Measurements from ENCODE around the gene PTPN1. TPM values are rescaled to one million over a fixed set of nuclear protein-coding genes. Genes with fewer than 3 reads are reported as not detected.
"Not testable (repeated sequence)": the region's sequence is repeated elsewhere in the genome, so short reads cannot be mapped to it uniquely, and the experiment has no call there.

The PTPN1 gene
- total and polyA plus RNA-seq, 4 donors = 51.4 to 80.4 (median 64.7) TPM

- Histone ChIP-seq H3K4me3 (no peak overlapping the region), H3K9ac (ENCODE audit: insufficient read depth in 1 of 2, low read length in 2 of 2) (no peak overlapping the region), H3K27ac (ENCODE audit: low read depth in 1 of 2, low read length in 1 of 2) (no peak overlapping the region), H3K4me1 (ENCODE audit: control insufficient read depth in 5 of 5, insufficient read depth in 5 of 5, low read length in 5 of 5) (peaks cover 0 to 33% (median 7%) of the 10 kb centered on the region in 5 donors), H3K9me3 (ENCODE audit: control insufficient read depth in 4 of 4, insufficient read depth in 3 of 4, low read length in 3 of 4) (no peaks in the 10 kb centered on the region), H3K36me3 (ENCODE audit: control insufficient read depth in 4 of 4, insufficient read depth in 4 of 4, low read length in 4 of 4) (no peaks in the 10 kb centered on the region), H3K27me3 (ENCODE audit: control insufficient read depth in 3 of 3, insufficient read depth in 3 of 3, low read length in 2 of 3) (no peaks in the 10 kb centered on the region)
- TF ChIP-seq CTCF (IDR thresholded peaks at IDR 0.05; ENCODE audit: control extremely low read depth, extremely low read depth) = no peak
- ATAC-seq (ENCODE audit: insufficient read depth, low FRiP score) (no peak), DNase-seq (peak in 1 of 3 donors; percentile 43)
- WGBS, 2 donors = 70 to 75% methylated on average over 12 of the region's 12 CpGs
Observed at GRCh38 chr20:50501972-50502745, 8.0 kb upstream of the PTPN1 start.

- peak in 2 of 3 donors; percentile 65 to 78 for DNase-seq
Observed at GRCh38 chr20:50504231-50504823, 5.9 kb upstream of the PTPN1 start.

GRCh38 chr20:50506270-50506579, 4.0 kb upstream of the PTPN1 start:
- Histone ChIP-seq H3K4me1 (ENCODE audit: control insufficient read depth in 5 of 5, insufficient read depth in 5 of 5, low read length in 5 of 5) (peaks cover 0 to 44% (median 7%) of the 10 kb centered on the region in 5 donors), H3K9ac (ENCODE audit: insufficient read depth in 1 of 2, low read length in 2 of 2) (no peak overlapping the region), H3K36me3 (ENCODE audit: control insufficient read depth in 4 of 4, insufficient read depth in 4 of 4, low read length in 4 of 4) (peaks cover 0 to 4% (median 0%) of the 10 kb centered on the region in 4 donors), H3K4me3 (no peak overlapping the region), H3K9me3 (ENCODE audit: control insufficient read depth in 4 of 4, insufficient read depth in 3 of 4, low read length in 3 of 4) (no peaks in the 10 kb centered on the region), H3K27ac (ENCODE audit: low read depth in 1 of 2, low read length in 1 of 2) (no peak overlapping the region), H3K27me3 (ENCODE audit: control insufficient read depth in 3 of 3, insufficient read depth in 3 of 3, low read length in 2 of 3) (no peaks in the 10 kb centered on the region)
- 87 to 92% methylated on average over 3 of the region's 3 CpGs for WGBS, 2 donors
- ATAC-seq (ENCODE audit: insufficient read depth, low FRiP score) (no peak), DNase-seq (no peak)
- TF ChIP-seq CTCF (IDR thresholded peaks at IDR 0.05; ENCODE audit: control extremely low read depth, extremely low read depth) = no peak

More at GRCh38 chr20:50504231-50504823, 5.9 kb upstream of the PTPN1 start:
- H3K27me3 ChIP-seq (ENCODE audit: control insufficient read depth in 3 of 3, insufficient read depth in 3 of 3, low read length in 2 of 3) = no peaks in the 10 kb centered on the region
- H3K27ac ChIP-seq (ENCODE audit: low read depth in 1 of 2, low read length in 1 of 2) = peak overlapping the region in 1 of 2 donors; percentile 52
- H3K9me3 ChIP-seq (ENCODE audit: control insufficient read depth in 4 of 4, insufficient read depth in 3 of 4, low read length in 3 of 4) = no peaks in the 10 kb centered on the region
- TF ChIP-seq CTCF (IDR thresholded peaks at IDR 0.05; ENCODE audit: control extremely low read depth, extremely low read depth) = peak; percentile 5
- peaks cover 0 to 34% (median 7%) of the 10 kb centered on the region in 5 donors for H3K4me1 ChIP-seq (ENCODE audit: control insufficient read depth in 5 of 5, insufficient read depth in 5 of 5, low read length in 5 of 5)
- H3K4me3 ChIP-seq = no peak overlapping the region
- 68 to 69% methylated on average over 4 of the region's 4 CpGs for WGBS, 2 donors
- H3K36me3 ChIP-seq (ENCODE audit: control insufficient read depth in 4 of 4, insufficient read depth in 4 of 4, low read length in 4 of 4) = no peaks in the 10 kb centered on the region
- no peak overlapping the region for H3K9ac ChIP-seq (ENCODE audit: insufficient read depth in 1 of 2, low read length in 2 of 2)
- ATAC-seq (ENCODE audit: insufficient read depth, low FRiP score) = no peak

- WGBS, 2 donors = 92 to 94% methylated on average over 5 of the region's 5 CpGs
- H3K4me3 ChIP-seq; DNase-seq; H3K9ac ChIP-seq (ENCODE audit: insufficient read depth in 1 of 2, low read length in 2 of 2); H3K27ac ChIP-seq (ENCODE audit: low read depth in 1 of 2, low read length in 1 of 2); H3K9me3 ChIP-seq (ENCODE audit: control insufficient read depth in 4 of 4, insufficient read depth in 3 of 4, low read length in 3 of 4); H3K36me3 ChIP-seq (ENCODE audit: control insufficient read depth in 4 of 4, insufficient read depth in 4 of 4, low read length in 4 of 4); ATAC-seq (ENCODE audit: insufficient read depth, low FRiP score); H3K27me3 ChIP-seq (ENCODE audit: control insufficient read depth in 3 of 3, insufficient read depth in 3 of 3, low read length in 2 of 3): not testable (repeated sequence)
- H3K4me1 ChIP-seq (ENCODE audit: control insufficient read depth in 5 of 5, insufficient read depth in 5 of 5, low read length in 5 of 5) = peaks cover 0 to 48% (median 15%) of the 10 kb centered on the region in 5 donors
Observed at GRCh38 chr20:50507745-50508144, 2.4 kb upstream of the PTPN1 start.

All from lung (tissue), 12 donors.